HEK293 (cell line): ENCODE measurements around the gene LYPD5.

Source experiments
- CTCF ChIA-PET: fragments of 350-600 bp; formaldehyde crosslinking; extraction: SDS; loops from one replicate; lab custom pipeline; 2021; ENCODE audit warnings: antibody characterized with exemption; lab: Yijun Ruan, JAX
- POLR2A ChIA-PET: fragments of 300-600 bp; formaldehyde crosslinking; extraction: SDS; loops from one replicate; lab custom pipeline; 2020; ENCODE audit warnings: antibody characterized with exemption, inconsistent platforms; lab: Yijun Ruan, JAX
- H3K27ac ChIP-seq: fragments of 200-500 bp; sonication (Bioruptor generic); 2 replicates; pipeline ENCODE4 v1.5.1; 2014; ENCODE audit warnings: low read depth, low read length, control low read depth, inconsistent platforms; ENCODE audit errors: extremely low read depth
- H3K36me3 ChIP-seq, 2 experiments: fragments of 200-500 bp in 1 of 2; sonication (Bioruptor generic) in 1 of 2; 1 replicate in 1 of 2; 2 replicates in 1 of 2; pipeline ENCODE4 v1.5.1; 2014 to 2017; ENCODE audit warnings: inconsistent platforms in 2 of 2, low read length in 2 of 2; ENCODE audit not compliant: control insufficient read depth in 2 of 2, insufficient read depth in 1 of 2
- H3K4me1 ChIP-seq: fragments of 200-500 bp; sonication (Bioruptor generic); 2 replicates; pipeline ENCODE4 v1.5.1; 2014; ENCODE audit warnings: mild to moderate bottlenecking, low read length, inconsistent platforms; ENCODE audit not compliant: control insufficient read depth, insufficient read depth
- H3K4me3 ChIP-seq: 2 replicates; pipeline ENCODE4 v1.5.1; 2011; ENCODE audit warnings: low read depth, mild to moderate bottlenecking, control low read depth, low read length, moderate library complexity
- H3K9me3 ChIP-seq: fragments of 200-500 bp; sonication (Bioruptor generic); 2 replicates; pipeline ENCODE4 v1.5.1; 2014; ENCODE audit warnings: low read depth, low read length, inconsistent platforms; ENCODE audit not compliant: control insufficient read depth, insufficient read depth
- BCL11A ChIP-seq: fragments of 450-650 bp; formaldehyde crosslinking; IDR thresholded peaks from 2 replicates; pipeline ENCODE4 v1.5.1; 2016; ENCODE audit warnings: low read depth, missing biosample characterization, missing genetic modification characterization
- GLIS2 ChIP-seq: fragments of 450-650 bp; formaldehyde crosslinking; IDR thresholded peaks from 2 replicates; pipeline ENCODE4 v1.5.1; 2016; ENCODE audit warnings: missing biosample characterization, missing genetic modification characterization
- KLF1 ChIP-seq: fragments of 450-650 bp; formaldehyde crosslinking; IDR thresholded peaks from 2 replicates; pipeline ENCODE4 v1.5.1; 2016; ENCODE audit warnings: missing biosample characterization, missing genetic modification characterization
- KLF16 ChIP-seq: fragments of 450-650 bp; formaldehyde crosslinking; IDR thresholded peaks from 2 replicates; pipeline ENCODE4 v1.5.1; 2017; ENCODE audit warnings: missing biosample characterization, missing genetic modification characterization
- MEIS1 ChIP-seq: sonication (generic); formaldehyde crosslinking; IDR thresholded peaks from 2 replicates; pipeline ENCODE4 v1.8.1; 2022; ENCODE audit warnings: missing genetic modification reagents, mild to moderate bottlenecking, borderline replicate concordance
- RBAK ChIP-seq: fragments of 450-650 bp; formaldehyde crosslinking; IDR thresholded peaks from 2 replicates; pipeline ENCODE4 v1.5.1; 2016; ENCODE audit warnings: missing biosample characterization, missing genetic modification characterization
- SALL2 ChIP-seq: fragments of 450-650 bp; formaldehyde crosslinking; IDR thresholded peaks from 2 replicates; pipeline ENCODE4 v1.5.0; 2017; ENCODE audit warnings: missing biosample characterization, mild to moderate bottlenecking, missing genetic modification characterization, borderline replicate concordance
- SCRT1 ChIP-seq: fragments of 450-650 bp; formaldehyde crosslinking; IDR thresholded peaks from 2 replicates; pipeline ENCODE4 v1.5.1; 2016; ENCODE audit warnings: missing biosample characterization, missing genetic modification characterization, borderline replicate concordance
- ZFP37 ChIP-seq: fragments of 450-650 bp; formaldehyde crosslinking; IDR thresholded peaks from 2 replicates; pipeline ENCODE4 v1.5.1; 2016; ENCODE audit warnings: missing biosample characterization, missing genetic modification characterization
- ZIC2 ChIP-seq: fragments of 450-650 bp; formaldehyde crosslinking; IDR thresholded peaks from 2 replicates; pipeline ENCODE4 v1.5.1; 2016; ENCODE audit warnings: missing biosample characterization, missing genetic modification characterization
- ZNF121 ChIP-seq: fragments of 450-650 bp; formaldehyde crosslinking; IDR thresholded peaks from 2 replicates; pipeline ENCODE4 v1.5.1; 2016; ENCODE audit warnings: missing biosample characterization, missing genetic modification characterization
- ZNF157 ChIP-seq: fragments of 450-650 bp; formaldehyde crosslinking; IDR thresholded peaks from 2 replicates; pipeline ENCODE4 v1.5.1; 2016; ENCODE audit warnings: missing biosample characterization, missing genetic modification characterization
- ZNF169 ChIP-seq: fragments of 450-650 bp; formaldehyde crosslinking; IDR thresholded peaks from 2 replicates; pipeline ENCODE4 v1.5.1; 2016; ENCODE audit warnings: missing biosample characterization, missing genetic modification characterization
- ZNF221 ChIP-seq: fragments of 450-650 bp; formaldehyde crosslinking; IDR thresholded peaks from 2 replicates; pipeline ENCODE4 v1.5.1; 2017; ENCODE audit warnings: missing biosample characterization, missing genetic modification characterization, borderline replicate concordance
- ZNF223 ChIP-seq: fragments of 450-650 bp; formaldehyde crosslinking; IDR thresholded peaks from 2 replicates; pipeline ENCODE4 v1.5.1; 2016; ENCODE audit warnings: missing biosample characterization, missing genetic modification characterization
- ZNF266 ChIP-seq: fragments of 450-650 bp; formaldehyde crosslinking; IDR thresholded peaks from 2 replicates; pipeline ENCODE4 v1.5.1; 2016; ENCODE audit warnings: missing biosample characterization, missing genetic modification characterization, low read depth
- ZNF341 ChIP-seq: fragments of 450-650 bp; formaldehyde crosslinking; IDR thresholded peaks from 2 replicates; pipeline ENCODE4; 2016; ENCODE audit warnings: low read depth, missing biosample characterization, missing genetic modification characterization
- ZNF76 ChIP-seq: fragments of 450-650 bp; formaldehyde crosslinking; IDR thresholded peaks from 2 replicates; pipeline ENCODE4; 2016; ENCODE audit warnings: low read depth, missing biosample characterization, missing genetic modification characterization, borderline replicate concordance
- TF ChIP-seq, protein P1 (sequence below): fragments of 450-650 bp; formaldehyde crosslinking; IDR thresholded peaks from 2 replicates; pipeline ENCODE4 v1.5.1; 2016; ENCODE audit warnings: missing biosample characterization, missing genetic modification characterization
- TF ChIP-seq, protein P2 (sequence below): fragments of 450-650 bp; formaldehyde crosslinking; IDR thresholded peaks from 2 replicates; pipeline ENCODE4 v1.5.1; 2016; ENCODE audit warnings: missing biosample characterization, missing genetic modification characterization
- TF ChIP-seq, protein P3 (sequence below): fragments of 450-650 bp; formaldehyde crosslinking; IDR thresholded peaks from 2 replicates; pipeline ENCODE4 v1.5.1; 2017; ENCODE audit warnings: missing biosample characterization, missing genetic modification characterization

Gene LYPD5

DNA sequence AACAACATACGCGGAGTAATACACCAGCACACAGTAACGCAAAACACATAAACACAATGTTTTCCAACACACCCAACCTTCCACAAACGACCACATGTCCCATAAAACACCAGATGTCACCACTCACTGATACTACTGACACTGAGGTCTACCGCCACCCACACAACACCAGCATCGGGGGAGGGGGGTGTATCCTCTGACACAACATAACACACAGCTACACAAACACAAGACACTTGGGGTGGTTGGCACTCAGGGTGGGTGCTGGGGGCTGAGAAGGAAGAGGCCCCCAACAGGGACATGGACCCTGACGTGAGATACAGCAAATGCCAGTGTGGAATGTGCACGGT lies 20.0 kb downstream of the LYPD5 start (continued):
- TF ChIP-seq, protein P1, sequence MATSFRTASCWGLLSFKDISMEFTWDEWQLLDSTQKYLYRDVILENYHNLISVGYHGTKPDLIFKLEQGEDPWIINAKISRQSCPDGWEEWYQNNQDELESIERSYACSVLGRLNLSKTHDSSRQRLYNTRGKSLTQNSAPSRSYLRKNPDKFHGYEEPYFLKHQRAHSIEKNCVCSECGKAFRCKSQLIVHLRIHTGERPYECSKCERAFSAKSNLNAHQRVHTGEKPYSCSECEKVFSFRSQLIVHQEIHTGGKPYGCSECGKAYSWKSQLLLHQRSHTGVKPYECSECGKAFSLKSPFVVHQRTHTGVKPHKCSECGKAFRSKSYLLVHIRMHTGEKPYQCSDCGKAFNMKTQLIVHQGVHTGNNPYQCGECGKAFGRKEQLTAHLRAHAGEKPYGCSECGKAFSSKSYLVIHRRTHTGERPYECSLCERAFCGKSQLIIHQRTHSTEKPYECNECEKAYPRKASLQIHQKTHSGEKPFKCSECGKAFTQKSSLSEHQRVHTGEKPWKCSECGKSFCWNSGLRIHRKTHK (tag by site-specific recombination): no peak
- TF ChIP-seq BCL11A (tag by site-specific recombination) (no peak), ZNF76 (tag by site-specific recombination) (no peak), MEIS1 (CRISPR knock-in tag) (no peak), KLF1 (tag by site-specific recombination) (peak; percentile 29; the same call in 1 of the 2 replicates), ZNF221 (tag by site-specific recombination) (no peak), ZNF121 (no peak), GLIS2 (0 out of 2 replicates have a peak, but pooled peaks have one; percentile 14), ZIC2 (no peak), ZNF266 (tag by site-specific recombination) (no peak), SCRT1 (tag by site-specific recombination) (no peak)

DNA sequence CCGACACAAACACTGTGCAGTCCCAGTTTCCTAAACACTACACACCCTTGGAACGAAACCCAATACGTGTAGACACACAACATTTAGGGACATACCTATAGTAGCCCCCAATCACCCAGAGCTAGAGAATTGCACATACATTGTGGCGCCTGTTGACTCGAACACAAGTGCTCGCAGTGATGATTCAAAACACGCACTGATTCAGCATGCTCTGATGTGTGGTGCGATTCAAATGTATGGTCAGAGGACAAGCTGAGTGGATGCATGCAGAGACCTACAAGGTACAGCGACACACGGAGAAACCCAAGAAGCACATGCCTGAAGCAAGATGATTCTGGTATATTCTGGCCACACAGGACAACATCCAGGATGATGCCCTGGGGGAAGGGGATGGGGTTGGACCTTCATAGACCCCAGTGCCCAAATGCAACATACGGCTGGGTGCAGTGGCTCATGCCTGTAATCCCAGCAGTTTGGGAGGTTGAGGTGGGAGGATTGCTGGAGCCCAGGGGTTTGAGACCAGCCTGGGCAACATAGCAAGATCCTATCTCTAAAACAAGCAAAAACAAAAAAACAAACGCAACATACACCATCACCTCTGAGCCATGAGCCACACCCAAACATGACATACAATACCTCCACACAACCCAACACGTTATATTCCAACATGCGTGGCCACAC lies 20.5 kb downstream of the LYPD5 start:
- Histone ChIP-seq H3K4me1 (peaks cover 5% of the 10 kb centered on the region), H3K4me3 (no peak overlapping the region), H3K36me3 (no peaks in the 10 kb centered on the region), H3K27ac (no peak overlapping the region), H3K9me3 (no peaks in the 10 kb centered on the region)
- ChIA-PET CTCF (interaction anchor here (9.2 to 17.4 kb wide), 2 partner anchors 15 to 38 kb away, joined by 173 to 203 read pairs; no protein-coding TSS in a partner anchor), POLR2A (no interaction called here)
- TF ChIP-seq ZNF223 (tag by site-specific recombination) (0 out of 2 replicates have a peak, but pooled peaks have one; percentile 30), RBAK (tag by site-specific recombination) (no peak), ZNF341 (tag by site-specific recombination) (no peak), BCL11A (tag by site-specific recombination) (0 out of 2 replicates have a peak, but pooled peaks have one; percentile 29), KLF16 (tag by site-specific recombination) (no peak), SALL2 (peak; percentile 44; the same call in 1 of the 2 replicates), ZNF169 (tag by site-specific recombination) (peak; percentile 27; the same call in 1 of the 2 replicates), ZNF121 (peak; percentile 98), ZNF157 (tag by site-specific recombination) (peak; percentile 44; the same call in 1 of the 2 replicates), ZFP37 (no peak)
- TF ChIP-seq, protein P2, sequence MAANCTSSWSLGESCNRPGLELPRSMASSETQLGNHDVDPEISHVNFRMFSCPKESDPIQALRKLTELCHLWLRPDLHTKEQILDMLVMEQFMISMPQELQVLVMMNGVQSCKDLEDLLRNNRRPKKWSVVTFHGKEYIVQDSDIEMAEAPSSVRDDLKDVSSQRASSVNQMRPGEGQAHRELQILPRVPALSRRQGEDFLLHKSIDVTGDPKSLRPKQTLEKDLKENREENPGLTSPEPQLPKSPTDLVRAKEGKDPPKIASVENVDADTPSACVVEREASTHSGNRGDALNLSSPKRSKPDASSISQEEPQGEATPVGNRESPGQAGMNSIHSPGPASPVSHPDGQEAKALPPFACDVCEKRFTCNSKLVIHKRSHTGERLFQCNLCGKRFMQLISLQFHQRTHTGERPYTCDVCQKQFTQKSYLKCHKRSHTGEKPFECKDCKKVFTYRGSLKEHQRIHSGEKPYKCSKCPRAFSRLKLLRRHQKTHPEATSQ (tag by site-specific recombination): 0 out of 2 replicates have a peak, but pooled peaks have one; percentile 24
- TF ChIP-seq, protein P3, sequence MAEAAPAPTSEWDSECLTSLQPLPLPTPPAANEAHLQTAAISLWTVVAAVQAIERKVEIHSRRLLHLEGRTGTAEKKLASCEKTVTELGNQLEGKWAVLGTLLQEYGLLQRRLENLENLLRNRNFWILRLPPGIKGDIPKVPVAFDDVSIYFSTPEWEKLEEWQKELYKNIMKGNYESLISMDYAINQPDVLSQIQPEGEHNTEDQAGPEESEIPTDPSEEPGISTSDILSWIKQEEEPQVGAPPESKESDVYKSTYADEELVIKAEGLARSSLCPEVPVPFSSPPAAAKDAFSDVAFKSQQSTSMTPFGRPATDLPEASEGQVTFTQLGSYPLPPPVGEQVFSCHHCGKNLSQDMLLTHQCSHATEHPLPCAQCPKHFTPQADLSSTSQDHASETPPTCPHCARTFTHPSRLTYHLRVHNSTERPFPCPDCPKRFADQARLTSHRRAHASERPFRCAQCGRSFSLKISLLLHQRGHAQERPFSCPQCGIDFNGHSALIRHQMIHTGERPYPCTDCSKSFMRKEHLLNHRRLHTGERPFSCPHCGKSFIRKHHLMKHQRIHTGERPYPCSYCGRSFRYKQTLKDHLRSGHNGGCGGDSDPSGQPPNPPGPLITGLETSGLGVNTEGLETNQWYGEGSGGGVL: peak; percentile 17; the same call in 1 of the 2 replicates
